Measurements from ENCODE around the gene DLGAP1.

DNA sequence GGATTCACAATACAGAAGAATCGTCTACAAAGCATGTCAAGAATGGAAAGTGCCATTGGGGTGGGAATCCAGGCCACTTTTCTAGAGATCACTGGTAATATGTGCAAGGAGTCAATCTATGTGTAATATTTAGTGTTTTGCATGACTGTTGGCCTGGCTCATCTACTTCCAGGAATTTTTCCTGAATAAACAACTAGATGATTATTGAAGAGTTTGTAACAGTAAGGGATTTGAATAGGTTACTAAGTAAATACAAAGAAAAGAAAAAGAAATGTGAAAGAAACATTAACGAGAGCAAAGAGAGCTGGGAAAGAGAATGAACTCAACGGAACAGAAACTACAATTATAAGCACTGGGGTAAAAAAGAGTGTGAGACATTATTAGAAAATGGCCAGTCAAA is 599.1 kb downstream of the DLGAP1 start:
- TF ChIP-seq, protein P1, sequence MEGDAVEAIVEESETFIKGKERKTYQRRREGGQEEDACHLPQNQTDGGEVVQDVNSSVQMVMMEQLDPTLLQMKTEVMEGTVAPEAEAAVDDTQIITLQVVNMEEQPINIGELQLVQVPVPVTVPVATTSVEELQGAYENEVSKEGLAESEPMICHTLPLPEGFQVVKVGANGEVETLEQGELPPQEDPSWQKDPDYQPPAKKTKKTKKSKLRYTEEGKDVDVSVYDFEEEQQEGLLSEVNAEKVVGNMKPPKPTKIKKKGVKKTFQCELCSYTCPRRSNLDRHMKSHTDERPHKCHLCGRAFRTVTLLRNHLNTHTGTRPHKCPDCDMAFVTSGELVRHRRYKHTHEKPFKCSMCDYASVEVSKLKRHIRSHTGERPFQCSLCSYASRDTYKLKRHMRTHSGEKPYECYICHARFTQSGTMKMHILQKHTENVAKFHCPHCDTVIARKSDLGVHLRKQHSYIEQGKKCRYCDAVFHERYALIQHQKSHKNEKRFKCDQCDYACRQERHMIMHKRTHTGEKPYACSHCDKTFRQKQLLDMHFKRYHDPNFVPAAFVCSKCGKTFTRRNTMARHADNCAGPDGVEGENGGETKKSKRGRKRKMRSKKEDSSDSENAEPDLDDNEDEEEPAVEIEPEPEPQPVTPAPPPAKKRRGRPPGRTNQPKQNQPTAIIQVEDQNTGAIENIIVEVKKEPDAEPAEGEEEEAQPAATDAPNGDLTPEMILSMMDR (IDR thresholded peaks at IDR 0.05; ENCODE audit: poor library complexity, severe bottlenecking) = no peak
- TF ChIP-seq, protein P2, sequence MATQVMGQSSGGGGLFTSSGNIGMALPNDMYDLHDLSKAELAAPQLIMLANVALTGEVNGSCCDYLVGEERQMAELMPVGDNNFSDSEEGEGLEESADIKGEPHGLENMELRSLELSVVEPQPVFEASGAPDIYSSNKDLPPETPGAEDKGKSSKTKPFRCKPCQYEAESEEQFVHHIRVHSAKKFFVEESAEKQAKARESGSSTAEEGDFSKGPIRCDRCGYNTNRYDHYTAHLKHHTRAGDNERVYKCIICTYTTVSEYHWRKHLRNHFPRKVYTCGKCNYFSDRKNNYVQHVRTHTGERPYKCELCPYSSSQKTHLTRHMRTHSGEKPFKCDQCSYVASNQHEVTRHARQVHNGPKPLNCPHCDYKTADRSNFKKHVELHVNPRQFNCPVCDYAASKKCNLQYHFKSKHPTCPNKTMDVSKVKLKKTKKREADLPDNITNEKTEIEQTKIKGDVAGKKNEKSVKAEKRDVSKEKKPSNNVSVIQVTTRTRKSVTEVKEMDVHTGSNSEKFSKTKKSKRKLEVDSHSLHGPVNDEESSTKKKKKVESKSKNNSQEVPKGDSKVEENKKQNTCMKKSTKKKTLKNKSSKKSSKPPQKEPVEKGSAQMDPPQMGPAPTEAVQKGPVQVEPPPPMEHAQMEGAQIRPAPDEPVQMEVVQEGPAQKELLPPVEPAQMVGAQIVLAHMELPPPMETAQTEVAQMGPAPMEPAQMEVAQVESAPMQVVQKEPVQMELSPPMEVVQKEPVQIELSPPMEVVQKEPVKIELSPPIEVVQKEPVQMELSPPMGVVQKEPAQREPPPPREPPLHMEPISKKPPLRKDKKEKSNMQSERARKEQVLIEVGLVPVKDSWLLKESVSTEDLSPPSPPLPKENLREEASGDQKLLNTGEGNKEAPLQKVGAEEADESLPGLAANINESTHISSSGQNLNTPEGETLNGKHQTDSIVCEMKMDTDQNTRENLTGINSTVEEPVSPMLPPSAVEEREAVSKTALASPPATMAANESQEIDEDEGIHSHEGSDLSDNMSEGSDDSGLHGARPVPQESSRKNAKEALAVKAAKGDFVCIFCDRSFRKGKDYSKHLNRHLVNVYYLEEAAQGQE (IDR thresholded peaks at IDR 0.05; ENCODE audit: borderline replicate concordance) = no peak
- TF ChIP-seq EZH2 (IDR thresholded peaks at IDR 0.05; ENCODE audit: borderline replicate concordance, insufficient read depth, low read length, poor library complexity, severe bottlenecking) (no peak), EP300 (conservative IDR thresholded peaks at IDR 0.05; ENCODE audit: poor library complexity, severe bottlenecking) (no peak), MXI1 (conservative IDR thresholded peaks at IDR 0.05; ENCODE audit: poor library complexity, severe bottlenecking) (no peak), TAF1 (IDR thresholded peaks at IDR 0.05; ENCODE audit: low read depth) (no peak), POLR2AphosphoS5 (IDR thresholded peaks at IDR 0.05) (no peak), RAD21 (conservative IDR thresholded peaks at IDR 0.05) (no peak)

Data from neural cell (in vitro differentiated cells).